K562 (cell line): ENCODE measurements around the gene NRGN. TPM values are rescaled to one million over a fixed set of nuclear protein-coding genes. Genes with fewer than 3 reads are reported as not detected.

Experiments
- ATAC-seq: fragments of 200-7000 bp; cut with Tn5 transposase; 3 replicates; pipeline ENCODE4 v1.9.1; 2020; ENCODE audit warnings: moderate library complexity
- BruUV-seq: library from RNA; stranded (reverse); fragments of 400-500 nt; replicated peaks from 2 replicates; lab custom pipeline; 2021; lab: Mats Ljungman, UMichigan
- CTCF ChIA-PET: fragments of 300-600 bp; formaldehyde crosslinking; extraction: SDS; loops from one replicate; lab custom pipeline; 2021; ENCODE audit warnings: low intra/inter-chr PET ratio; lab: Yijun Ruan, JAX
- POLR2A ChIA-PET: fragments of 300-600, 350-650 bp; sonication (Branson Sonifier 250); formaldehyde crosslinking; extraction: SDS; loops from one replicate; lab custom pipeline; 2021; ENCODE audit warnings: antibody characterized with exemption, inconsistent platforms; lab: Yijun Ruan, JAX
- DNase-seq, 4 experiments: peaks; one replicate each; pipeline versions ENCODE4 v3.0.0 to v3.0.0-alpha.2; 2011 to 2018; ENCODE audit warnings: low spot score in 3 of 4, mixed read lengths in 3 of 4; ENCODE audit errors: extremely low read depth in 1 of 4
- FAIRE-seq: peaks from 2 replicates; lab custom pipeline; 2011; peaks lifted over from hg19 to GRCh38; lab: Jason Lieb, UNC
- H2AFZ ChIP-seq: 2 replicates; pipeline ENCODE4 v1.6.0; 2011; ENCODE audit warnings: low read depth, low read length, control low read depth, inconsistent platforms
- H3K27ac ChIP-seq: fragments of 200-600 bp; 3 replicates; pipeline ENCODE4 v1.8.0; 2011; ENCODE audit warnings: low read depth, mild to moderate bottlenecking, control low read depth, inconsistent platforms, low read length, moderate library complexity, mixed read lengths; ENCODE audit errors: extremely low read depth
- H3K27me3 ChIP-seq, 2 experiments: fragments of 300-600 bp in 1 of 2; 2 replicates in 1 of 2; 3 replicates in 1 of 2; pipeline versions ENCODE4 v1.6.0 to v1.8.0; 2011; ENCODE audit warnings: inconsistent platforms in 2 of 2, low read length in 2 of 2, mild to moderate bottlenecking in 1 of 2, mixed read lengths in 1 of 2, moderate library complexity in 1 of 2; ENCODE audit not compliant: control insufficient read depth in 2 of 2, insufficient read depth in 2 of 2
- H3K36me3 ChIP-seq: fragments of 300-600 bp; 3 replicates; pipeline ENCODE4 v1.8.0; 2011; ENCODE audit warnings: mild to moderate bottlenecking, low read length, inconsistent platforms; ENCODE audit not compliant: control insufficient read depth, insufficient read depth
- H3K4me1 ChIP-seq, 2 experiments: fragments of 200-600 bp in 1 of 2; replicated peaks in 1 of 2; 2 replicates in 1 of 2; 3 replicates in 1 of 2; pipeline versions ENCODE4 v1.5.1 to v1.8.0; 2011; ENCODE audit warnings: inconsistent platforms in 2 of 2, low read length in 2 of 2, mild to moderate bottlenecking in 1 of 2, mixed read lengths in 1 of 2, moderate library complexity in 1 of 2; ENCODE audit not compliant: control insufficient read depth in 2 of 2, insufficient read depth in 2 of 2
- H3K4me2 ChIP-seq: 2 replicates; pipeline ENCODE4 v1.6.1; 2011; ENCODE audit warnings: low read length, control low read depth, inconsistent platforms, mixed read lengths; ENCODE audit not compliant: insufficient read depth
- H3K4me3 ChIP-seq: fragments of 200-600 bp; sonication (generic), shearing (Covaris generic); 2 replicates; pipeline ENCODE4 v1.5.1; 2016; ENCODE audit warnings: control low read depth, inconsistent platforms
- H3K79me2 ChIP-seq: fragments of 200-600 bp; 3 replicates; pipeline ENCODE4 v1.8.0; 2011; ENCODE audit warnings: low read length, inconsistent platforms; ENCODE audit not compliant: control insufficient read depth, insufficient read depth
- H3K9ac ChIP-seq, 2 experiments: 2 replicates each; pipeline versions ENCODE4 v1.6.0 to v1.6.1; 2011; ENCODE audit warnings: low read depth in 2 of 2, low read length in 2 of 2, control low read depth in 1 of 2, inconsistent platforms in 1 of 2, mild to moderate bottlenecking in 1 of 2, mixed read lengths in 1 of 2; ENCODE audit not compliant: insufficient read depth in 1 of 2
- H3K9me1 ChIP-seq: one replicate; pipeline ENCODE4 v1.6.0; 2011; ENCODE audit warnings: inconsistent platforms, mild to moderate bottlenecking, low read length, moderate library complexity; ENCODE audit not compliant: control insufficient read depth, insufficient read depth
- H3K9me3 ChIP-seq: replicated peaks from 2 replicates; pipeline ENCODE4 v1.5.1; 2011; ENCODE audit warnings: low read depth, low read length, inconsistent platforms; ENCODE audit not compliant: control insufficient read depth, insufficient read depth
- H4K20me1 ChIP-seq: replicated peaks from 2 replicates; pipeline ENCODE4 v1.6.1; 2011; ENCODE audit warnings: low read length, inconsistent platforms, mixed read lengths; ENCODE audit not compliant: control insufficient read depth, insufficient read depth
- AFF4 ChIP-seq: sonication (generic); formaldehyde crosslinking; IDR thresholded peaks from 2 replicates; pipeline ENCODE4 v1.8.0; 2023; ENCODE audit warnings: mild to moderate bottlenecking, missing genetic modification reagents
- CHD4 ChIP-seq: fragments of 200-600 bp; sonication (generic); IDR thresholded peaks from 3 replicates; pipeline ENCODE4 v1.6.1; 2012; ENCODE audit warnings: low read depth, mild to moderate bottlenecking, mixed read lengths, low read length, inconsistent platforms; ENCODE audit not compliant: insufficient read depth, insufficient replicate concordance, poor library complexity, severe bottlenecking
- CREM ChIP-seq: IDR thresholded peaks from 2 replicates; pipeline ENCODE4 v1.6.1; 2014; ENCODE audit warnings: antibody characterized with exemption, low read depth
- DDX20 ChIP-seq: fragments of 450-650 bp; IDR thresholded peaks from 2 replicates; pipeline ENCODE4 v1.6.1; 2016; ENCODE audit warnings: missing genetic modification characterization, low read depth, mild to moderate bottlenecking, missing compliant biosample characterization, moderate library complexity
- HDAC8 ChIP-seq: fragments of 450-650 bp; IDR thresholded peaks from 2 replicates; pipeline ENCODE4 v1.6.1; 2016; ENCODE audit warnings: mild to moderate bottlenecking, missing genetic modification characterization, moderate library complexity, missing compliant biosample characterization
- SIRT6 ChIP-seq: IDR thresholded peaks from one replicate; pipeline ENCODE4 v1.6.1; 2012; ENCODE audit warnings: low read depth, mild to moderate bottlenecking, control low read depth, inconsistent platforms, low read length, moderate library complexity
- SLC30A9 ChIP-seq: fragments of 250-450 bp; sonication (Bioruptor Pico); IDR thresholded peaks from 2 replicates; pipeline ENCODE4 v1.8.0; 2022; ENCODE audit warnings: mild to moderate bottlenecking, moderate library complexity
- SUPT5H ChIP-seq: fragments of 450-650 bp; IDR thresholded peaks from 2 replicates; pipeline ENCODE4 v1.6.1; 2016
- WHSC1 ChIP-seq: IDR thresholded peaks from one replicate; pipeline ENCODE4 v1.6.1; 2012; ENCODE audit warnings: low read length, control low read depth, inconsistent platforms
- ZFP1 ChIP-seq: fragments of 450-650 bp; formaldehyde crosslinking; IDR thresholded peaks from 2 replicates; pipeline ENCODE4 v1.4.0; 2020; ENCODE audit warnings: mild to moderate bottlenecking, mixed read lengths
- WGBS: fragments of 100-300 bp; shearing (Covaris generic); methylation state at CpG from one replicate; pipeline ENCODE4 v1.1.6; 2016; ENCODE audit warnings: low coverage, mixed read lengths; ENCODE audit not compliant: insufficient coverage; ENCODE audit errors: missing lambda C conversion rate; 5-methylcytosine and 5-hydroxymethylcytosine counted together
- in situ Hi-C: fragments of 300-500 bp; cut with MboI; formaldehyde crosslinking; loops from 4 replicates; pipeline ENCODE4 v1.15.0; 2018; ENCODE audit warnings: inconsistent platforms, mixed read lengths
- intact Hi-C: fragments of 100-400 bp; cut with micrococcal nuclease; formaldehyde crosslinking; loops from 2 replicates; pipeline ENCODE4 v1.14.2; 2022
- polyA plus RNA-seq, 8 experiments: library from polyadenylated mRNA; depleted of rRNA in 4 of 8; stranded (reverse) in 5 of 8; unstranded in 3 of 8; fragments of >200 nt; fragmentation: Nextera tagmentation in 2 of 8; fragmentation: Illumina TruSeq in 1 of 8; extraction: Ambion mirVana in 2 of 8; extraction: Trizol in 1 of 8; gene quantifications; 2 replicates each; pipeline versions ENCODE4 v1.2.1 to v1.2.3, GENCODE V29; 2011 to 2014; ENCODE audit warnings: inconsistent platforms in 1 of 8, missing spikeins in 1 of 8
- total RNA-seq, 7 experiments: library from RNA; depleted of rRNA in 6 of 7; stranded (reverse); fragments of >200 nt in 6 of 7; fragmentation: Illumina TruSeq in 2 of 7; extraction: Trizol in 2 of 7; gene quantifications; 2 replicates each; pipeline versions ENCODE4 v1.2.1 to v1.2.3, GENCODE V29; 2011 to 2021; ENCODE audit warnings: low replicate concordance in 1 of 7
- TF ChIP-seq, protein P1 (sequence below): sonication (generic); formaldehyde crosslinking; IDR thresholded peaks from 2 replicates; pipeline ENCODE4 v1.8.0; 2022; ENCODE audit warnings: mild to moderate bottlenecking, missing genetic modification reagents
- TF ChIP-seq, protein P2 (sequence below): sonication (generic); formaldehyde crosslinking; IDR thresholded peaks from 2 replicates; pipeline ENCODE4 v1.8.0; 2022; ENCODE audit warnings: mild to moderate bottlenecking, missing genetic modification reagents

Gene NRGN
- total and polyA plus RNA-seq, 9 of the 15 experiments (the other 6 are each of a cell fraction or from before 2014, with no cell fraction given), result 0.29 to 7.8 (median 3.5) TPM; not detected in 2

- TF ChIP-seq AFF4 (no peak), HDAC8 (tag) (no peak)
Observed at GRCh38 chr11:124712392-124712791, 27.4 kb upstream of the NRGN start (continued).

- no peaks in the 10 kb centered on the region for H3K79me2 ChIP-seq
- FAIRE-seq (no peak), DNase-seq (no peak), ATAC-seq (no peak)
- H4K20me1 ChIP-seq, result no peaks in the 10 kb centered on the region
- intact Hi-C loops, result no loop called here
- TF ChIP-seq, protein P1, sequence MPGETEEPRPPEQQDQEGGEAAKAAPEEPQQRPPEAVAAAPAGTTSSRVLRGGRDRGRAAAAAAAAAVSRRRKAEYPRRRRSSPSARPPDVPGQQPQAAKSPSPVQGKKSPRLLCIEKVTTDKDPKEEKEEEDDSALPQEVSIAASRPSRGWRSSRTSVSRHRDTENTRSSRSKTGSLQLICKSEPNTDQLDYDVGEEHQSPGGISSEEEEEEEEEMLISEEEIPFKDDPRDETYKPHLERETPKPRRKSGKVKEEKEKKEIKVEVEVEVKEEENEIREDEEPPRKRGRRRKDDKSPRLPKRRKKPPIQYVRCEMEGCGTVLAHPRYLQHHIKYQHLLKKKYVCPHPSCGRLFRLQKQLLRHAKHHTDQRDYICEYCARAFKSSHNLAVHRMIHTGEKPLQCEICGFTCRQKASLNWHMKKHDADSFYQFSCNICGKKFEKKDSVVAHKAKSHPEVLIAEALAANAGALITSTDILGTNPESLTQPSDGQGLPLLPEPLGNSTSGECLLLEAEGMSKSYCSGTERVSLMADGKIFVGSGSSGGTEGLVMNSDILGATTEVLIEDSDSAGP, result no peak
- TF ChIP-seq SIRT6 (no peak), SLC30A9 (CRISPR knock-in tag) (no peak), CREM (no peak), SUPT5H (no peak), ZFP1 (CRISPR knock-in tag) (no peak), WHSC1 (no peak), DDX20 (tag) (no peak), CHD4 (no peak)
- TF ChIP-seq, protein P2, sequence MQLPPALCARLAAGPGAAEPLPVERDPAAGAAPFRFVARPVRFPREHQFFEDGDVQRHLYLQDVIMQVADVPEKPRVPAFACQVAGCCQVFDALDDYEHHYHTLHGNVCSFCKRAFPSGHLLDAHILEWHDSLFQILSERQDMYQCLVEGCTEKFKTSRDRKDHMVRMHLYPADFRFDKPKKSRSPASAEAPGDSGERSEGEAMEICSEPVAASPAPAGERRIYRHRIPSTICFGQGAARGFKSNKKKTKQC (CRISPR knock-in tag), result no peak
- ChIA-PET CTCF (no interaction called here), POLR2A (no interaction called here)
- H3K9me3 ChIP-seq, result no peaks in the 10 kb centered on the region
- H3K36me3 ChIP-seq, result no peaks in the 10 kb centered on the region
- no peaks in the 10 kb centered on the region for H3K9me1 ChIP-seq
- no peak overlapping the region for H3K4me2 ChIP-seq
- peaks cover 0 to 7% of the 10 kb centered on the region in 2 experiments; a peak in 1 of 5 replicates for H3K4me1 ChIP-seq
- no peak overlapping the region for H3K9ac ChIP-seq
- 0% methylated on average over 3 of the region's 3 CpGs for WGBS
- peaks cover 50 to 52% of the 10 kb centered on the region in 2 experiments for H3K27me3 ChIP-seq
- BruUV-seq, result no TSS peak
- H3K27ac ChIP-seq, result no peak overlapping the region
- H2AFZ ChIP-seq, result no peak overlapping the region
- no peak overlapping the region for H3K4me3 ChIP-seq
- in situ Hi-C loops, result no loop called here
Observed at GRCh38 chr11:124716591-124716990, 23.2 kb upstream of the NRGN start.
